ENCODE results near the gene PRR20G. TPM values are rescaled to one million over a fixed set of nuclear protein-coding genes. Genes with fewer than 3 reads are reported as not detected.

Gene PRR20G
- total RNA-seq, 2 experiments from 2014 or later, result not detected

GRCh38 chr3:127273206-127273605 lies 14.6 kb downstream of the PRR20G start:
- Histone ChIP-seq H3K4me2 (ENCODE audit: low read length) (no peak overlapping the region), H3K79me2 (ENCODE audit: insufficient read depth, low read depth, low read length) (no peaks in the 10 kb centered on the region), H3K36me3 (ENCODE audit: insufficient read depth, low read length) (no peaks in the 10 kb centered on the region), H3K9me3 (ENCODE audit: low read length) (no peaks in the 10 kb centered on the region), H3K9me2 (ENCODE audit: insufficient read depth, low read length) (no peaks in the 10 kb centered on the region), H2AFZ (ENCODE audit: low read length) (no peak overlapping the region), H4K20me1 (ENCODE audit: insufficient read depth, low read length) (no peaks in the 10 kb centered on the region), H3K4me1 (ENCODE audit: insufficient read depth, low read length, poor library complexity, severe bottlenecking) (no peaks in the 10 kb centered on the region), H3K4me3 (ENCODE audit: low read depth, low read length, poor library complexity, severe bottlenecking) (no peak overlapping the region), H3K27ac (ENCODE audit: low read depth, low read length, poor library complexity, severe bottlenecking) (no peak overlapping the region)
- DNase-seq (ENCODE audit: low spot score), result no peak
- no TSS peak for BruUV-seq (replicated peaks)
- TF ChIP-seq, protein P1, sequence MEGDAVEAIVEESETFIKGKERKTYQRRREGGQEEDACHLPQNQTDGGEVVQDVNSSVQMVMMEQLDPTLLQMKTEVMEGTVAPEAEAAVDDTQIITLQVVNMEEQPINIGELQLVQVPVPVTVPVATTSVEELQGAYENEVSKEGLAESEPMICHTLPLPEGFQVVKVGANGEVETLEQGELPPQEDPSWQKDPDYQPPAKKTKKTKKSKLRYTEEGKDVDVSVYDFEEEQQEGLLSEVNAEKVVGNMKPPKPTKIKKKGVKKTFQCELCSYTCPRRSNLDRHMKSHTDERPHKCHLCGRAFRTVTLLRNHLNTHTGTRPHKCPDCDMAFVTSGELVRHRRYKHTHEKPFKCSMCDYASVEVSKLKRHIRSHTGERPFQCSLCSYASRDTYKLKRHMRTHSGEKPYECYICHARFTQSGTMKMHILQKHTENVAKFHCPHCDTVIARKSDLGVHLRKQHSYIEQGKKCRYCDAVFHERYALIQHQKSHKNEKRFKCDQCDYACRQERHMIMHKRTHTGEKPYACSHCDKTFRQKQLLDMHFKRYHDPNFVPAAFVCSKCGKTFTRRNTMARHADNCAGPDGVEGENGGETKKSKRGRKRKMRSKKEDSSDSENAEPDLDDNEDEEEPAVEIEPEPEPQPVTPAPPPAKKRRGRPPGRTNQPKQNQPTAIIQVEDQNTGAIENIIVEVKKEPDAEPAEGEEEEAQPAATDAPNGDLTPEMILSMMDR (conservative IDR thresholded peaks at IDR 0.05; ENCODE audit: low read length), result no peak
- no peak for TF ChIP-seq EZH2phosphoT487 (IDR thresholded peaks at IDR 0.05; ENCODE audit: borderline replicate concordance, low read depth, low read length)
- intact Hi-C loops (cut with micrococcal nuclease; ENCODE audit: unreplicated experiment), result no loop called here
- POLR2A ChIA-PET, result no interaction called here
- CTCF ChIA-PET (ENCODE audit: unreplicated experiment), result no interaction called here

DNA sequence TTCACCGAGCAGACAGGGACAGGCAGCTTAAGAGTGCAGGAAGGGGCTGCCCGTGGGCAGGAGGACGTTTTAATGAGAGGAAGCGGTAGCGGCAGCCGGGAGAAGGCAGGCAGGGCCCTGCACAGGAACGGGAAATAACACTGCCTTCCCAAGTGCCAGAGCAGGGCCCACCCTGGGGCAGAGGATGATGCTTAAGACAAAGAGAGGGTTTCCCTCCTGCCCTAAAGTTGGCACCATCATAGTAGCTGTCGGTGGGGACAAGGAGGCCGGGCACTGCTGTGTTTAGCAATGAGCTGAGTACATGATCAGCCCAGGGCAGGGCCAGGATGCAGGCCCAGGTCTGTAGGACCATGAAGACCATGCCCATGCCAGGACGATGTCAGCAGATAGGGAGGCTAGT lies 21.7 kb downstream of the PRR20G start:
- no peak for TF ChIP-seq EZH2phosphoT487 (IDR thresholded peaks at IDR 0.05; ENCODE audit: borderline replicate concordance, low read depth, low read length)
- TF ChIP-seq, protein P1 (conservative IDR thresholded peaks at IDR 0.05; ENCODE audit: low read length), result no peak
- CTCF ChIA-PET (ENCODE audit: unreplicated experiment), result no interaction called here
- BruUV-seq (replicated peaks), result no TSS peak
- Histone ChIP-seq H3K9me3 (ENCODE audit: low read length) (no peaks in the 10 kb centered on the region), H3K9me2 (ENCODE audit: insufficient read depth, low read length) (no peaks in the 10 kb centered on the region), H3K4me3 (ENCODE audit: low read depth, low read length, poor library complexity, severe bottlenecking) (no peak overlapping the region), H2AFZ (ENCODE audit: low read length) (no peak overlapping the region), H3K36me3 (ENCODE audit: insufficient read depth, low read length) (no peaks in the 10 kb centered on the region), H3K79me2 (ENCODE audit: insufficient read depth, low read depth, low read length) (no peaks in the 10 kb centered on the region), H3K4me2 (ENCODE audit: low read length) (no peak overlapping the region), H3K4me1 (ENCODE audit: insufficient read depth, low read length, poor library complexity, severe bottlenecking) (no peaks in the 10 kb centered on the region), H3K27ac (ENCODE audit: low read depth, low read length, poor library complexity, severe bottlenecking) (no peak overlapping the region), H4K20me1 (ENCODE audit: insufficient read depth, low read length) (no peaks in the 10 kb centered on the region)
- intact Hi-C loops (cut with micrococcal nuclease; ENCODE audit: unreplicated experiment), result no loop called here
- DNase-seq (ENCODE audit: low spot score), result no peak
- POLR2A ChIA-PET, result no interaction called here

DNA sequence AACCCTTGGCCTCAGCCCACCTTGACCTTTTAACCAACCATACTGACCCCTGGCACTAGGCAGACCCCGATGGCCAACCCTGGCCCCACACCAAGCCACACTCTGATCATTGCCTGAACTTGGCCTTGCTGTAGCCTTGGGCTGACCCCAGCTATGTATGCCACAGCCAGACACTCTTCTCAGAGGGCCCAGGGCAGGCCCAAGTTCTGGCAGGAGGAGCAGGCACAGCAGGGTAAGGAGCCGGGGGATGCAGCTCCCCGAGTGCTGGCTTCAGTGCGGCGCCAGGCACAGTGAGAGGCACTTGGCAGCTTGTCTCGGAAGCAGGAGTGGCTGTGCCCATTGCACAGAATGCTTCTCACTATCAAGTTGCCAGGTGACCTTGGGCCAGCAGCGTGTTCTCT lies 22.3 kb downstream of the PRR20G start:
- ChIA-PET CTCF (ENCODE audit: unreplicated experiment) (no interaction called here), POLR2A (no interaction called here)
- Histone ChIP-seq H4K20me1 (ENCODE audit: insufficient read depth, low read length) (no peaks in the 10 kb centered on the region), H3K27ac (ENCODE audit: low read depth, low read length, poor library complexity, severe bottlenecking) (no peak overlapping the region), H3K9me3 (ENCODE audit: low read length) (no peaks in the 10 kb centered on the region), H2AFZ (ENCODE audit: low read length) (no peak overlapping the region), H3K36me3 (ENCODE audit: insufficient read depth, low read length) (no peaks in the 10 kb centered on the region), H3K4me2 (ENCODE audit: low read length) (no peak overlapping the region), H3K79me2 (ENCODE audit: insufficient read depth, low read depth, low read length) (no peaks in the 10 kb centered on the region), H3K9me2 (ENCODE audit: insufficient read depth, low read length) (no peaks in the 10 kb centered on the region), H3K4me3 (ENCODE audit: low read depth, low read length, poor library complexity, severe bottlenecking) (no peak overlapping the region), H3K4me1 (ENCODE audit: insufficient read depth, low read length, poor library complexity, severe bottlenecking) (no peaks in the 10 kb centered on the region)
- TF ChIP-seq, protein P1 (conservative IDR thresholded peaks at IDR 0.05; ENCODE audit: low read length), result no peak
- no peak for TF ChIP-seq EZH2phosphoT487 (IDR thresholded peaks at IDR 0.05; ENCODE audit: borderline replicate concordance, low read depth, low read length)
- intact Hi-C loops (cut with micrococcal nuclease; ENCODE audit: unreplicated experiment), result no loop called here
- no peak for DNase-seq (ENCODE audit: low spot score)
- BruUV-seq (replicated peaks), result no TSS peak
